BLaER1 treated with 17β-estradiol and CSF1 and Interleukin-3, amounts not matched to agents 10 nM and 100 nM (cell line): ENCODE results near the gene ETDC.

ENCODE experiments used
- H3K27ac ChIP-seq, 11 experiments: shearing (Covaris generic); formaldehyde crosslinking; 2 replicates each; pipeline ENCODE4 v1.8.1; 2022
- H3K27me3 ChIP-seq, 11 experiments: shearing (Covaris generic); formaldehyde crosslinking; 2 replicates each; pipeline ENCODE4 v1.8.1; 2022
- H3K36me3 ChIP-seq, 11 experiments: shearing (Covaris generic); formaldehyde crosslinking; 2 replicates each; pipeline ENCODE4 v1.8.1; 2022
- H3K4me1 ChIP-seq, 10 experiments: shearing (Covaris generic); formaldehyde crosslinking; 2 replicates each; pipeline ENCODE4 v1.8.1; 2022
- H3K4me2 ChIP-seq, 11 experiments: shearing (Covaris generic); formaldehyde crosslinking; 2 replicates each; pipeline ENCODE4 v1.8.1; 2022
- H3K4me3 ChIP-seq, 10 experiments: shearing (Covaris generic); formaldehyde crosslinking; 2 replicates each; pipeline ENCODE4 v1.8.1; 2022
- H3K9ac ChIP-seq, 11 experiments: shearing (Covaris generic); formaldehyde crosslinking; 2 replicates each; pipeline ENCODE4 v1.8.1; 2022
- H3K9me3 ChIP-seq, 11 experiments: shearing (Covaris generic); formaldehyde crosslinking; replicated peaks in 1 of 11; 2 replicates each; pipeline ENCODE4 v1.8.1; 2022
- H4K20me1 ChIP-seq, 11 experiments: shearing (Covaris generic); formaldehyde crosslinking; 2 replicates each; pipeline ENCODE4 v1.8.1; 2022
- Cebpa-rat ChIP-seq, 11 experiments: shearing (Covaris generic); IDR thresholded peaks; 2 replicates each; pipeline ENCODE4 v1.8.1; 2022

ETDC gene

GRCh38 chrX:135328421-135329005 lies 19.2 kb downstream of the ETDC start:
- no peak overlapping the region for H3K4me2 ChIP-seq
- H3K27ac ChIP-seq: no peak overlapping the region
- TF ChIP-seq Cebpa-rat (IDR thresholded peaks at IDR 0.05): no peak
- H3K27me3 ChIP-seq: peaks cover 66 to 86% (median 75%) of the 10 kb centered on the region in 11 experiments
- H3K4me1 ChIP-seq: no peaks in the 10 kb centered on the region
- peaks cover 0 to 80% (median 14%) of the 10 kb centered on the region in 11 experiments; a peak in 15 of 22 replicates for H3K36me3 ChIP-seq
- no peak overlapping the region for H3K9ac ChIP-seq
- peaks cover 0 to 18% (median 12%) of the 10 kb centered on the region in 11 experiments; a peak in 12 of 22 replicates for H4K20me1 ChIP-seq
- no peak overlapping the region for H3K4me3 ChIP-seq
- H3K9me3 ChIP-seq: peaks cover 28 to 59% (median 44%) of the 10 kb centered on the region in 11 experiments

- Histone ChIP-seq H3K27me3 (peaks cover 83 to 93% (median 90%) of the 10 kb centered on the region in 11 experiments), H3K27ac (no peak overlapping the region), H3K9ac (no peak overlapping the region), H3K9me3 (peaks cover 13 to 48% (median 28%) of the 10 kb centered on the region in 11 experiments; a peak in 20 of 22 replicates), H3K4me1 (no peaks in the 10 kb centered on the region), H3K36me3 (peaks cover 3 to 77% (median 18%) of the 10 kb centered on the region in 11 experiments; a peak in 13 of 22 replicates), H4K20me1 (peaks cover 0 to 31% (median 17%) of the 10 kb centered on the region in 11 experiments; a peak in 13 of 22 replicates), H3K4me2 (no peak overlapping the region), H3K4me3 (no peak overlapping the region)
- no peak for TF ChIP-seq Cebpa-rat (IDR thresholded peaks at IDR 0.05)
Observed at GRCh38 chrX:135330706-135331105, 21.4 kb downstream of the ETDC start.

- TF ChIP-seq Cebpa-rat (IDR thresholded peaks at IDR 0.05): no peak
- Histone ChIP-seq H3K27me3 (peaks cover 91 to 100% (median 98%) of the 10 kb centered on the region in 11 experiments), H3K9me3 (peaks cover 12 to 41% (median 22%) of the 10 kb centered on the region in 11 experiments; a peak in 20 of 22 replicates), H3K4me3 (no peak overlapping the region), H3K4me2 (no peak overlapping the region), H3K36me3 (peaks cover 3 to 74% (median 18%) of the 10 kb centered on the region in 11 experiments; a peak in 13 of 22 replicates), H4K20me1 (peaks cover 6 to 33% (median 22%) of the 10 kb centered on the region in 11 experiments; a peak in 15 of 22 replicates), H3K4me1 (no peaks in the 10 kb centered on the region), H3K27ac (no peak overlapping the region), H3K9ac (no peak overlapping the region)
Observed at GRCh38 chrX:135331525-135331924, 22.2 kb downstream of the ETDC start.

GRCh38 chrX:135340831-135341230 lies 31.6 kb downstream of the ETDC start:
- Histone ChIP-seq H3K4me3 (peak overlapping the region in 6 of 10 experiments; percentile 66 to 83 (median 81); a peak in 11 of 20 replicates), H4K20me1 (peaks cover 25 to 72% (median 49%) of the 10 kb centered on the region in 11 experiments; a peak in 21 of 22 replicates), H3K4me2 (peak overlapping the region; percentile 68 to 91 (median 82))

GRCh38 chrX:135345107-135345589 lies 35.9 kb downstream of the ETDC start:
- peaks cover 75 to 98% (median 88%) of the 10 kb centered on the region in 11 experiments for H3K27me3 ChIP-seq
- H3K4me3 ChIP-seq: peak overlapping the region; percentile 66 to 83 (median 79)
- H3K4me2 ChIP-seq: peak overlapping the region; percentile 57 to 85 (median 75)
- TF ChIP-seq Cebpa-rat (IDR thresholded peaks at IDR 0.05): no peak
- H4K20me1 ChIP-seq: peaks cover 5 to 35% (median 23%) of the 10 kb centered on the region in 11 experiments; a peak in 15 of 22 replicates
- H3K9me3 ChIP-seq: peaks cover 0 to 34% (median 28%) of the 10 kb centered on the region in 11 experiments; a peak in 18 of 22 replicates
- peak overlapping the region; percentile 77 to 92 (median 85) for H3K9ac ChIP-seq
- peaks cover 0 to 24% (median 11%) of the 10 kb centered on the region in 11 experiments; a peak in 9 of 22 replicates for H3K36me3 ChIP-seq
- peaks cover 24 to 59% (median 39%) of the 10 kb centered on the region in 10 experiments for H3K4me1 ChIP-seq
- H3K27ac ChIP-seq: peak overlapping the region; percentile 71 to 91 (median 86)

More at GRCh38 chrX:135340831-135341230, 31.6 kb downstream of the ETDC start:
- Histone ChIP-seq H3K27ac (no peak overlapping the region), H3K9me3 (peaks cover 0 to 29% (median 28%) of the 10 kb centered on the region in 11 experiments; a peak in 18 of 22 replicates), H3K36me3 (peaks cover 0 to 11% (median 0%) of the 10 kb centered on the region in 11 experiments; a peak in 4 of 22 replicates), H3K4me1 (peaks cover 24 to 50% (median 36%) of the 10 kb centered on the region in 10 experiments), H3K27me3 (peaks cover 75 to 98% (median 88%) of the 10 kb centered on the region in 11 experiments), H3K9ac (peak overlapping the region in 2 of 11 experiments; percentile 85 to 92; a peak in 2 of 22 replicates)
- TF ChIP-seq Cebpa-rat (IDR thresholded peaks at IDR 0.05): no peak

GRCh38 chrX:135346975-135347374 lies 37.7 kb downstream of the ETDC start:
- peak overlapping the region in 6 of 11 experiments; percentile 9 to 73 (median 58); a peak in 10 of 22 replicates for H3K27ac ChIP-seq
- H3K36me3 ChIP-seq: peaks cover 0 to 28% (median 17%) of the 10 kb centered on the region in 11 experiments; a peak in 11 of 22 replicates

GRCh38 chrX:135347381-135348016 lies 38.2 kb downstream of the ETDC start:
- Histone ChIP-seq H3K27me3 (peaks cover 65 to 97% (median 83%) of the 10 kb centered on the region in 11 experiments), H3K4me1 (peaks cover under 1 to 40% (median 16%) of the 10 kb centered on the region in 10 experiments; a peak in 17 of 20 replicates), H3K9me3 (peaks cover 0 to 34% (median 28%) of the 10 kb centered on the region in 11 experiments; a peak in 18 of 22 replicates), H3K4me3 (no peak overlapping the region), H3K27ac (peak overlapping the region in 6 of 11 experiments; percentile 9 to 73 (median 58); a peak in 10 of 22 replicates), H3K36me3 (peaks cover 0 to 28% (median 17%) of the 10 kb centered on the region in 11 experiments; a peak in 11 of 22 replicates), H4K20me1 (peaks cover 0 to 12% (median 3%) of the 10 kb centered on the region in 11 experiments; a peak in 14 of 22 replicates), H3K9ac (peak overlapping the region in 4 of 11 experiments; percentile 21 to 52 (median 44); a peak in 7 of 22 replicates), H3K4me2 (peak overlapping the region in 5 of 11 experiments; percentile 10 to 85 (median 69); a peak in 9 of 22 replicates)
- no peak for TF ChIP-seq Cebpa-rat (IDR thresholded peaks at IDR 0.05)

More at GRCh38 chrX:135346975-135347374, 37.7 kb downstream of the ETDC start:
- Histone ChIP-seq H3K27me3 (peaks cover 68 to 97% (median 83%) of the 10 kb centered on the region in 11 experiments), H3K4me1 (peaks cover 6 to 41% (median 21%) of the 10 kb centered on the region in 10 experiments), H3K9ac (peak overlapping the region in 3 of 11 experiments; percentile 40 to 49 (median 43); a peak in 5 of 22 replicates), H3K9me3 (peaks cover 0 to 34% (median 28%) of the 10 kb centered on the region in 11 experiments; a peak in 18 of 22 replicates), H3K4me3 (no peak overlapping the region), H3K4me2 (peak overlapping the region in 5 of 11 experiments; percentile 10 to 85 (median 69); a peak in 9 of 22 replicates), H4K20me1 (peaks cover 0 to 17% (median 8%) of the 10 kb centered on the region in 11 experiments; a peak in 15 of 22 replicates)
- no peak for TF ChIP-seq Cebpa-rat (IDR thresholded peaks at IDR 0.05)

GRCh38 chrX:135354288-135354687 lies 45.0 kb downstream of the ETDC start:
- no peak overlapping the region for H3K27ac ChIP-seq
- H3K4me1 ChIP-seq: peaks cover 0 to 3% (median 0%) of the 10 kb centered on the region in 10 experiments; a peak in 2 of 20 replicates
- no peaks in the 10 kb centered on the region for H3K9me3 ChIP-seq
- H3K4me2 ChIP-seq: no peak overlapping the region
- H3K4me3 ChIP-seq: no peak overlapping the region
- peaks cover 47 to 98% (median 84%) of the 10 kb centered on the region in 11 experiments for H3K27me3 ChIP-seq
- H3K36me3 ChIP-seq: peaks cover 0 to 27% (median 14%) of the 10 kb centered on the region in 11 experiments; a peak in 12 of 22 replicates
- H4K20me1 ChIP-seq: 0 out of 22 replicates have a peak, but pooled peaks cover 0 to 5% (median 0%) of the 10 kb centered on the region in 11 experiments
- TF ChIP-seq Cebpa-rat (IDR thresholded peaks at IDR 0.05): no peak
- no peak overlapping the region for H3K9ac ChIP-seq
